Stimulated activated naive CD8-positive, alpha-beta T cell treated with anti-CD3 and anti-CD28 coated beads, Interleukin-15, Interleukin-2, amounts not matched to agents 100 ng/mL and 50 ng/mL, for 24 hours (primary cell): ENCODE results near the gene EXOSC9.
"Not testable (repeated sequence)": the region's sequence is repeated elsewhere in the genome, so short reads cannot be mapped to it uniquely, and the experiment has no call there.

Source experiments
- H3K27ac Mint-ChIP-seq: one replicate; pipeline ENCODE4 v1.8.0; 2021; ENCODE audit warnings: mild to moderate bottlenecking, mixed read lengths
- H3K27me3 Mint-ChIP-seq: one replicate; pipeline ENCODE4 v1.8.0; 2021; ENCODE audit warnings: mixed read lengths
- H3K36me3 Mint-ChIP-seq: one replicate; pipeline ENCODE4 v1.8.0; 2021; ENCODE audit warnings: low read depth, mixed read lengths
- H3K4me1 Mint-ChIP-seq: one replicate; pipeline ENCODE4 v1.8.0; 2021; ENCODE audit warnings: low read depth, mixed read lengths
- H3K4me3 Mint-ChIP-seq: one replicate; pipeline ENCODE4 v1.8.0; 2021; ENCODE audit warnings: mild to moderate bottlenecking, mixed read lengths
- H3K9me3 Mint-ChIP-seq: one replicate; pipeline ENCODE4 v1.8.0; 2021; ENCODE audit warnings: mixed read lengths

Gene EXOSC9, protein sequence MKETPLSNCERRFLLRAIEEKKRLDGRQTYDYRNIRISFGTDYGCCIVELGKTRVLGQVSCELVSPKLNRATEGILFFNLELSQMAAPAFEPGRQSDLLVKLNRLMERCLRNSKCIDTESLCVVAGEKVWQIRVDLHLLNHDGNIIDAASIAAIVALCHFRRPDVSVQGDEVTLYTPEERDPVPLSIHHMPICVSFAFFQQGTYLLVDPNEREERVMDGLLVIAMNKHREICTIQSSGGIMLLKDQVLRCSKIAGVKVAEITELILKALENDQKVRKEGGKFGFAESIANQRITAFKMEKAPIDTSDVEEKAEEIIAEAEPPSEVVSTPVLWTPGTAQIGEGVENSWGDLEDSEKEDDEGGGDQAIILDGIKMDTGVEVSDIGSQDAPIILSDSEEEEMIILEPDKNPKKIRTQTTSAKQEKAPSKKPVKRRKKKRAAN

DNA sequence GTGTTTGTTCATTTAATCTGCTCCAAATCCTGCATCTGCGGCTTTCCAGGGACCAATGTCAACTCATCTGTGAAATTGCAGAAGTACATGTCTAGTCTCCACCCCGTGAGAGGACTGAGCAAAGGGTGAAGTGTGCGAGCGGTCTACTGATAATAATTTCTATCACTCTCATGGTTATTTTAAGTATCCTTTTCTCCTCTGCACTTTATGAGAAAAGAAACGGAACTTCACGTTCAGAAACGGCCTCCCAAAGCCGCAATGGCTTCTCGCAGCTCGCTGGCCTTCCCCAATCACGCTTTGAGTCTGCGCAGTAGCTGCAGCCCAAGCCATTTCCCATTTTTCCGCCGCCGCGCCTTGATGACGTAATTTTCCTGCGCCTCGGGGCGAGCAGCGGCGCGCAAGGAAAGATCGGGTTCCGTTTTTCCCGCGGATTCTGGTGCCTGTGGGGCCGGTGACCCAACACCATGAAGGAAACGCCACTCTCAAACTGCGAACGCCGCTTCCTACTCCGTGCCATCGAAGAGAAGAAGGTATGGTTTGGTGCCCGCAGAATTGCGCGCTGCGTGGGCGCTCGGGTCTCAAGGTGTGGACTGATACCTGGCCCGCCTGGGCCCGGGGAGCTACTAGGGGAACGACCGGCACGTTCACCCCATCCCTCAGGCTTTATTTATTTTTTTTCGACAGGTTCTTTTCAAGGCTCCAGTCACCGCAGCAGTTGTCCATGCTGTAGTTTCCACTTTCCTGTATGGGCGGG lies at the start of gene EXOSC9:
EXOSC9 (plus strand) TSS at position 363 of the 754 bp plus-strand sequence; CDS start at position 465, 102 bp downstream.
- Mint-ChIP-seq H3K4me1 (peaks cover 46% of the 10 kb centered on the region), H3K4me3 (peak within 1 kb of the TSS; percentile 90), H3K27ac (peak within 1 kb of the TSS; percentile 98), H3K27me3 (no peaks in the 10 kb centered on the region), H3K9me3 (no peaks in the 10 kb centered on the region), H3K36me3 (peaks cover 33% of the 10 kb centered on the region)

DNA sequence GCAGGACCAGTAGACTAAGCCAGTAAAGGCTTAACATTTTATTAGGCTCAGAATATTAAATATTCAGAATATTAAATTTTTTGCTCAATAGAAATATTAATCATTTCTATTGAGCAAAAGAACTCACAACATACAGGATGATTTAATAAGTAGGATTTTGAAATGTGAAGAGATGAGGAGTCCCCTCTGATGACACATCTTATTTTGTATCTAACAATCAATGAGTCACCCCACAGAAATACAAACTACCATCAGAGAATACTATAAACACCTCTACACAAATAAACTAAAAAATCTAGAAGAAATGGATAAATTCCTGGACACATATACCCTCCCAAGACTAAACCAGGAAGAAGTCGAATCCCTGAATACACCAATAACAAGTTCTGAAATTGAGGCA lies 49.0 kb upstream of the EXOSC9 start:
- not testable (repeated sequence) for H3K27ac Mint-ChIP-seq, H3K4me3 Mint-ChIP-seq, H3K36me3 Mint-ChIP-seq, H3K4me1 Mint-ChIP-seq, H3K9me3 Mint-ChIP-seq
- peaks cover 58% of the 10 kb centered on the region for H3K27me3 Mint-ChIP-seq

DNA sequence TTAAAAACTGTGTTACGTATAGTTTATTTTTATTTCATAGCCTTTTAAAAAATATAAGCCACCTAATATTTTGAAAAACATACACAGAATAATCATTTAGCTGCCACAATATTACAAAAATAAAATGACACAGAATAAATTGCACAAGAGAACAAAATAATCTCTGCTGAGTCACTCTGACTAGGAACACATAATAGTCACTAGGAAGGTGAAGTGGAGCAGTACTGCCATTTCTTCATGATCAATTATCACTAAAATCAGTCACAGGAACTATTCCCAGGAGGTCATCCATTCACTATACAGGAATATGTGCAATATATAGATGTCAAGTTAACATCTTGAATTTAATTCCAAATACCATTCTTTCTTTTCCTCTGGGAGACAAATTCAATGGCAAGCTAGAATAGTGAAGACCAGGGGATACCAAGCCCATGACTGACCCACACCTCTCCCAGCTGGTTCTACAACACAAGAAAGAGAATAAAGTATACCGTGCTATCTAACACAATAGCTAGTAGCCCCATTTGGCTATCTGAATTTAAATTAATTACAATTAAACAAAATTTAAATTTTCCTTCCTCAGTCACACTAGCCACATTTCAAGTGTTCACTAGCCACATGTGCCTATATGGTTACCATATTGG lies 42.1 kb upstream of the EXOSC9 start:
- peaks cover 64% of the 10 kb centered on the region for H3K27me3 Mint-ChIP-seq
- no peak overlapping the region for H3K4me3 Mint-ChIP-seq
- H3K9me3 Mint-ChIP-seq, result no peaks in the 10 kb centered on the region
- H3K4me1 Mint-ChIP-seq, result peaks cover 1% of the 10 kb centered on the region
- H3K36me3 Mint-ChIP-seq, result no peaks in the 10 kb centered on the region
- no peak overlapping the region for H3K27ac Mint-ChIP-seq

DNA sequence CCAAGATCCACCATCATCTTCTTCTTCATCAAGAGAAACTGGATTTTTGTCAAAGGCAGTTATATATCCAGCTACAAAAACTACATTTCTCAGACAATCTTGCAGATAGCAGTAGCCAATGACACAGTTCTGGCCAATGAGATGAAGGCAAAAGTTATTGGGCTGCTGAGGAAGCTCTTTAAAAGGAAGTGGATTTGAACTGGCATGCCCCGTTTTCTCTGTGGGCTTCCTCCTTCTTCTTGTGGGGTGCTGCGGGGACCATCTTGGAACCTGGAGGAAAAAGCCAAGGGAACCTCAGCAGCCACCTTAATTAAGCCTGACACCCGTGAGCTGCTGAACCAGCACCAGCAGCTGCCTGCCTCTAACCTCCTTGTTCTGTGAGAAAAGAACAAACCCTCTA lies 40.9 kb upstream of the EXOSC9 start:
- no peak overlapping the region for H3K4me3 Mint-ChIP-seq
- H3K27ac Mint-ChIP-seq, result no peak overlapping the region
- peaks cover 9% of the 10 kb centered on the region for H3K4me1 Mint-ChIP-seq
- H3K36me3 Mint-ChIP-seq, result no peaks in the 10 kb centered on the region
- peaks cover 62% of the 10 kb centered on the region for H3K27me3 Mint-ChIP-seq
- H3K9me3 Mint-ChIP-seq, result no peaks in the 10 kb centered on the region

- H3K36me3 Mint-ChIP-seq, result no peaks in the 10 kb centered on the region
- no peak overlapping the region for H3K27ac Mint-ChIP-seq
- no peaks in the 10 kb centered on the region for H3K9me3 Mint-ChIP-seq
- H3K4me3 Mint-ChIP-seq, result peak overlapping the region; percentile 42
- peaks cover 12% of the 10 kb centered on the region for H3K4me1 Mint-ChIP-seq
- H3K27me3 Mint-ChIP-seq, result peaks cover 75% of the 10 kb centered on the region
These were observed 36.8 kb upstream of the EXOSC9 start for GRCh38 chr4:121764303-121764701.

GRCh38 chr4:121764702-121765367 lies 36.3 kb upstream of the EXOSC9 start, which contains the start of gene SMIM43:
SMIM43 (minus strand) TSS chr4:121765164; CDS start chr4:121765105, 59 bp downstream.
- Mint-ChIP-seq H3K36me3 (no peaks in the 10 kb centered on the region), H3K4me1 (peaks cover 12% of the 10 kb centered on the region), H3K27ac (no peak within 1 kb of the TSS), H3K4me3 (peak within 1 kb of the TSS; percentile 64), H3K27me3 (peaks cover 74% of the 10 kb centered on the region), H3K9me3 (no peaks in the 10 kb centered on the region)

DNA sequence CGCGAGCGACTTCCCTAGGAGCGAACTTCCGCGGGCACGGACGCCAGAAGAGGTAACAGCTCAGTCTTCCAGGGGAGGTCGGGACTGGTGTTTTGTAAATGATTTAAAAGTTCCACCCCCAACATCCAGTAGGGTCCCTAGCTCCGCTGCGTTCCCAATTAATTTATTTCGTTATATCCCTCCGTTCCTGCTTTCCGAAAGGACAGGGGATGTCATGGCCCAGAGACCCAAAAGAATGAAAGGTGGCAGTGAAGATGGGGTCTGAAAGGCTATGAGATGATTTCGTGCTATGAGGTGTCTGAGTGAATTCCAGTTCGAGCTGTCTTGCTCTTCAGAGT lies 35.8 kb upstream of the EXOSC9 start:
- H3K9me3 Mint-ChIP-seq, result no peaks in the 10 kb centered on the region
- H3K27ac Mint-ChIP-seq, result no peak overlapping the region
- peaks cover 12% of the 10 kb centered on the region for H3K4me1 Mint-ChIP-seq
- H3K36me3 Mint-ChIP-seq, result no peaks in the 10 kb centered on the region
- peak overlapping the region; percentile 64 for H3K4me3 Mint-ChIP-seq
- H3K27me3 Mint-ChIP-seq, result peaks cover 77% of the 10 kb centered on the region

DNA sequence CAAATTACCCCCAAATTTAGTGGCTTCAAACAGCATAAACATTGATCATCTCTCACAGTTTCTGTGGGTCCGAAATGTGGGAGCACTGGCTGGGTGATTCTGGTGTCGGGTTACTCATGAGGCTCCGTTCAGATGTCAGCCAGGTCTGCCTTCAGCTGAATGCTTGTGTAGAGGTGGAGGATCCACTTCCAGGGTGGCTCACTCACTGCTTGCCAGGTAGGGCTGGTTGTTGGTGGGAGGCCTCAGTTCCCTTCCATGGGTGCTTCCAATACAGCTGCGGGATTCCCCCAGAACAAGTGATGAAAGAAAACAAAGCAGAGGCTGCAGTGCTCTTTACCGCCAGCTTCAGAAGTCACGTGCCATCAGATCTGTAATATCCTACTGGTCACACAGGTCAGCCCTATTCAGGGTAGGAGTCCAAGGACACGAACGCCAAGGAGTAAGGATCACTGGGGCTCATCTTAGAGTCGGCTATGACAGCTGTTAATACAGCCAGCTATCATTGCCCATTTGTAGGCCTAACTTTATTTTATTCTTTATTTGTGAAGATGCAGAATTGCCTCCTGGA lies 35.1 kb upstream of the EXOSC9 start:
- H3K27me3 Mint-ChIP-seq, result peaks cover 74% of the 10 kb centered on the region
- H3K4me1 Mint-ChIP-seq, result peaks cover 12% of the 10 kb centered on the region
- H3K4me3 Mint-ChIP-seq, result no peak overlapping the region
- H3K9me3 Mint-ChIP-seq, result no peaks in the 10 kb centered on the region
- H3K36me3 Mint-ChIP-seq, result no peaks in the 10 kb centered on the region
- no peak overlapping the region for H3K27ac Mint-ChIP-seq

- Mint-ChIP-seq H3K4me3 (no peak overlapping the region), H3K4me1 (peaks cover 12% of the 10 kb centered on the region), H3K9me3 (no peaks in the 10 kb centered on the region), H3K27me3 (peaks cover 70% of the 10 kb centered on the region), H3K27ac (no peak overlapping the region), H3K36me3 (no peaks in the 10 kb centered on the region)
These were observed 34.0 kb upstream of the EXOSC9 start for GRCh38 chr4:121767166-121767565.

DNA sequence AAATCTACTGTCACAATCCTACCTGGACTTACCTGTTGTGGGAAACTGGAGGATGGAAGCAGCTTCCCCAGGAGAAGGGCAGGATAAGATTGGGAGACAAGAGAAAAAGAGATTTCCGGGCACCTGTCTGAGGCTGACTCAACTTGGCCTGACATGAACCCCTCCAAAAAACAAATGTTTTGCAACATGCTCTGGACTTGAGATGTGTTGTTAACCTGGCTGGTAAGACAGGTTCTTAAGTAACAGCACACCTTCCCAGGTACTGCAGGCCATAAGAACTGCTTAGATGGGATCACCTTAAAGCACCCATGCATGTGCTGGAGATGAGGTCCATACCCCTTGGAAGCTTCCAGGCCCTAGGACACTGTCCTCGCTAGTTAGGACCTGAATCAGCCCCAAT lies 31.8 kb upstream of the EXOSC9 start:
- Mint-ChIP-seq H3K4me3 (no peak overlapping the region), H3K4me1 (peaks cover 8% of the 10 kb centered on the region), H3K36me3 (no peaks in the 10 kb centered on the region), H3K27ac (no peak overlapping the region), H3K9me3 (no peaks in the 10 kb centered on the region), H3K27me3 (peaks cover 55% of the 10 kb centered on the region)

DNA sequence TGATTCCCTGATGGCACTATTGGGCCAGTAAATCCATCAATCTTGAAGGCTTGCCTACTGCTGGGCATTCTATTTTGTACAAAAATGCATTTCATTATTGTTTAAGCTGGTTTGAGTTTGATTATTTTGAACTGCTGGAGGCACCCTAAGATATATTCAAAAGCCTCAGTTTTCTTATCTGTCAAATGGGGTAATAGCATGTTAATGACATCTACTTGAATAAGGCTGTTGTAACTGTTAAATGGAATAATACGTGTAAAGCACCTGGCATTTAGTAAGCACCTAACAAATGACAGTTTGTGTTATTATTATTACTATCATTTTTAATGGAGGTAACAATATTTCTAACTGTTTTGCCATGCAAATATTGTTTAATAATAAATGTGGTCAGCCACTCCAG lies 29.3 kb upstream of the EXOSC9 start:
- no peaks in the 10 kb centered on the region for H3K36me3 Mint-ChIP-seq

DNA sequence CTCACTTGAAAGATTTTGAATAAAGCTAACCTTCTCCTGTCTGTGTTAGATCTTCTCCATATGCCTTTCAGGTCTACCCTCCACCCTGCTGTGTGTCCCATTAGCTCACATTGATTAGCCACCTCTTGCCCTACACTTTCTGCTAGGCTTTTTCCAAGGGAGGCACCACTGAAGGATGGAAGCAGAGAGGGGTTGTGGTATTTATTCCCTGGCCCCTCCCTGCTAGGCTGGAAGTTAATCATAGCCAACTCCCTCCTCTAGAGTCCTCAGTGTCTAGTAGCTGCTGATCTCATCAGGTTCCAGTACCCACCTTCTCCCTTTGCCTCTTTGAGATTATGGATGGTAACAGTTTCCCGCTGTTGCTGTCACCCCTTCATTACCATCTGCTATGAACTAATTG lies 27.2 kb upstream of the EXOSC9 start:
- Mint-ChIP-seq H3K9me3 (no peaks in the 10 kb centered on the region), H3K36me3 (no peaks in the 10 kb centered on the region), H3K4me3 (no peak overlapping the region), H3K4me1 (no peaks in the 10 kb centered on the region), H3K27ac (no peak overlapping the region), H3K27me3 (peaks cover 30% of the 10 kb centered on the region)

More for the DNA sequence above, 29.3 kb upstream of the EXOSC9 start:
- no peak overlapping the region for H3K27ac Mint-ChIP-seq
- no peaks in the 10 kb centered on the region for H3K9me3 Mint-ChIP-seq
- H3K27me3 Mint-ChIP-seq, result peaks cover 39% of the 10 kb centered on the region
- no peak overlapping the region for H3K4me3 Mint-ChIP-seq
- H3K4me1 Mint-ChIP-seq, result no peaks in the 10 kb centered on the region

- H3K27ac Mint-ChIP-seq, result no peak overlapping the region
- no peaks in the 10 kb centered on the region for H3K36me3 Mint-ChIP-seq
- H3K4me3 Mint-ChIP-seq, result no peak overlapping the region
- H3K9me3 Mint-ChIP-seq, result no peaks in the 10 kb centered on the region
- H3K4me1 Mint-ChIP-seq, result no peaks in the 10 kb centered on the region
- H3K27me3 Mint-ChIP-seq, result peaks cover 24% of the 10 kb centered on the region
These were observed 24.3 kb upstream of the EXOSC9 start for GRCh38 chr4:121776610-121777401.

DNA sequence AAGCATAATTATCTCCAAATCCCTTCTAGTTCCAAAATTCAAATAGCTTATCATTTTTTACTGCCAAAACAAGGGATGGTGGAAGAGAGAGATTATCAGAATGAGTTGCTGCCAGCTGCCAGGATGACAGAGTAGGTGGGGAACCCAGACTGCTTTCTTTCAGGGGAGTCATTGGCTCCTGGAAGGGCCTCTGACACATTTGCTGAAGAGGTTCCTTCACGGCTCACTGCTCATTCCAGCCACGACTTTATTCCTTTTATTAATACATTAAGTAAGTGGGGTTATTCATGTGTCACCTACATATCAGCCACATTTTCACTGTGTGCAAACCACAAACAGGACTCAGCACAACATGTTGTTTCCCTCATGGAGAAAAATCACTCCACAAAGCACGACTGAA lies 23.5 kb upstream of the EXOSC9 start:
- Mint-ChIP-seq H3K27ac (no peak overlapping the region), H3K36me3 (no peaks in the 10 kb centered on the region), H3K4me3 (no peak overlapping the region), H3K27me3 (peaks cover 18% of the 10 kb centered on the region), H3K9me3 (no peaks in the 10 kb centered on the region), H3K4me1 (no peaks in the 10 kb centered on the region)
